ENCODE measurements around the gene UVRAG. TPM values are rescaled to one million over a fixed set of nuclear protein-coding genes. Genes with fewer than 3 reads are reported as not detected.

UVRAG gene
- polyA plus RNA-seq, 6 donors from 2014 or later: 39.6 to 94.0 (median 70.8) TPM

GRCh38 chr11:76175783-76176182, 360.8 kb downstream of the UVRAG start:
- Mint-ChIP-seq H3K36me3 (no peaks in the 10 kb centered on the region), H3K4me3 (no peak overlapping the region), H3K27me3 (peaks cover 0 to 8% (median 8%) of the 10 kb centered on the region in 3 donors), H3K27ac (peak overlapping the region in 1 of 6 donors; percentile 44), H3K4me1 (peaks cover 0 to 3% (median 2%) of the 10 kb centered on the region in 3 donors), H3K9me3 (peaks cover 0 to 4% (median 0%) of the 10 kb centered on the region in 7 donors)
- DNase-seq: no peak
- no peak for ATAC-seq (ENCODE audit: low read depth in 2 of 2)

- Mint-ChIP-seq H3K36me3 (no peaks in the 10 kb centered on the region), H3K4me3 (no peak overlapping the region), H3K27ac (no peak overlapping the region), H3K4me1 (peaks cover 0 to 3% (median 2%) of the 10 kb centered on the region in 3 donors), H3K9me3 (peaks cover 0 to 4% (median 0%) of the 10 kb centered on the region in 7 donors), H3K27me3 (peaks cover 0 to 8% (median 8%) of the 10 kb centered on the region in 3 donors)
- DNase-seq: no peak
- ATAC-seq (ENCODE audit: low read depth in 2 of 2): no peak
These were observed 361.5 kb downstream of the UVRAG start for GRCh38 chr11:76176463-76176862.

GRCh38 chr11:76177250-76177686, 362.3 kb downstream of the UVRAG start:
- no peak for DNase-seq
- H3K4me3 Mint-ChIP-seq: no peak overlapping the region

GRCh38 chr11:76179147-76179546, 364.1 kb downstream of the UVRAG start:
- Mint-ChIP-seq H3K9me3 (peaks cover 0 to 4% (median 0%) of the 10 kb centered on the region in 7 donors), H3K4me3 (no peak overlapping the region), H3K27me3 (peaks cover 0 to 7% (median 6%) of the 10 kb centered on the region in 3 donors), H3K27ac (no peak overlapping the region), H3K4me1 (peaks cover 2 to 3% (median 3%) of the 10 kb centered on the region in 3 donors), H3K36me3 (no peaks in the 10 kb centered on the region)
- ATAC-seq (ENCODE audit: low read depth in 2 of 2) (no peak), DNase-seq (no peak)

More at GRCh38 chr11:76177250-76177686, 362.3 kb downstream of the UVRAG start:
- Mint-ChIP-seq H3K36me3 (no peaks in the 10 kb centered on the region), H3K27ac (no peak overlapping the region), H3K9me3 (peaks cover 0 to 4% (median 0%) of the 10 kb centered on the region in 7 donors), H3K27me3 (peaks cover 0 to 8% (median 8%) of the 10 kb centered on the region in 3 donors), H3K4me1 (peaks cover 0 to 3% (median 2%) of the 10 kb centered on the region in 3 donors)
- no peak for ATAC-seq (ENCODE audit: low read depth in 2 of 2)

- Mint-ChIP-seq H3K36me3 (no peaks in the 10 kb centered on the region), H3K27ac (no peak overlapping the region), H3K9me3 (no peaks in the 10 kb centered on the region), H3K4me1 (peaks cover 0 to 4% (median 0%) of the 10 kb centered on the region in 3 donors), H3K4me3 (no peak overlapping the region), H3K27me3 (peaks cover 0 to 10% (median 0%) of the 10 kb centered on the region in 3 donors)
- ATAC-seq (ENCODE audit: low read depth in 2 of 2) (no peak), DNase-seq (no peak)
These were observed 366.4 kb downstream of the UVRAG start for GRCh38 chr11:76181371-76181770.

- Mint-ChIP-seq H3K9me3 (no peaks in the 10 kb centered on the region), H3K27ac (no peak overlapping the region), H3K4me1 (peaks cover 0 to 4% (median 0%) of the 10 kb centered on the region in 3 donors), H3K36me3 (no peaks in the 10 kb centered on the region), H3K27me3 (peaks cover 0 to 10% (median 0%) of the 10 kb centered on the region in 3 donors), H3K4me3 (no peak overlapping the region)
- ATAC-seq (ENCODE audit: low read depth in 2 of 2) (no peak), DNase-seq (no peak)
These were observed 369.6 kb downstream of the UVRAG start for GRCh38 chr11:76184551-76184993.

- Mint-ChIP-seq H3K4me1 (peaks cover 0 to 4% (median 0%) of the 10 kb centered on the region in 3 donors), H3K36me3 (no peaks in the 10 kb centered on the region), H3K27me3 (peaks cover 0 to 10% (median 0%) of the 10 kb centered on the region in 3 donors), H3K4me3 (peak overlapping the region in 1 of 8 donors; percentile 54), H3K27ac (peak overlapping the region in 1 of 6 donors; percentile 83), H3K9me3 (no peaks in the 10 kb centered on the region)
- DNase-seq (no peak), ATAC-seq (ENCODE audit: low read depth in 2 of 2) (no peak)
These were observed 370.5 kb downstream of the UVRAG start for GRCh38 chr11:76185511-76185910.

GRCh38 chr11:76185931-76186401, 371.0 kb downstream of the UVRAG start:
- H3K4me1 Mint-ChIP-seq: peaks cover 0 to 4% (median 0%) of the 10 kb centered on the region in 3 donors
- no peaks in the 10 kb centered on the region for H3K9me3 Mint-ChIP-seq
- H3K27ac Mint-ChIP-seq: peak overlapping the region in 1 of 6 donors; percentile 83
- H3K27me3 Mint-ChIP-seq: peaks cover 0 to 10% (median 0%) of the 10 kb centered on the region in 3 donors
- no peaks in the 10 kb centered on the region for H3K36me3 Mint-ChIP-seq
- DNase-seq (no peak), ATAC-seq (ENCODE audit: low read depth in 2 of 2) (no peak)
- peak overlapping the region in 1 of 8 donors; percentile 54 for H3K4me3 Mint-ChIP-seq

- DNase-seq: no peak
- Mint-ChIP-seq H3K9me3 (no peaks in the 10 kb centered on the region), H3K27me3 (peaks cover 0 to 10% (median 0%) of the 10 kb centered on the region in 3 donors), H3K36me3 (no peaks in the 10 kb centered on the region), H3K4me1 (peaks cover 0 to 4% (median 0%) of the 10 kb centered on the region in 3 donors), H3K27ac (no peak overlapping the region), H3K4me3 (no peak overlapping the region)
- no peak for ATAC-seq (ENCODE audit: low read depth in 2 of 2)
These were observed 371.8 kb downstream of the UVRAG start for GRCh38 chr11:76186776-76187279.

- no peaks in the 10 kb centered on the region for H3K36me3 Mint-ChIP-seq
- peaks cover 0 to 10% (median 0%) of the 10 kb centered on the region in 3 donors for H3K27me3 Mint-ChIP-seq
- no peak overlapping the region for H3K27ac Mint-ChIP-seq
- no peak for DNase-seq
- no peaks in the 10 kb centered on the region for H3K9me3 Mint-ChIP-seq
- H3K4me1 Mint-ChIP-seq: peaks cover 0 to 4% (median 0%) of the 10 kb centered on the region in 3 donors
- no peak overlapping the region for H3K4me3 Mint-ChIP-seq
- ATAC-seq (ENCODE audit: low read depth in 2 of 2): no peak
These were observed 373.9 kb downstream of the UVRAG start for GRCh38 chr11:76188873-76189272.

- H3K27ac Mint-ChIP-seq: peak overlapping the region in 1 of 6 donors; percentile 14
- DNase-seq (no peak), ATAC-seq (ENCODE audit: low read depth in 2 of 2) (no peak)
- no peak overlapping the region for H3K4me3 Mint-ChIP-seq
- H3K9me3 Mint-ChIP-seq: no peaks in the 10 kb centered on the region
- H3K36me3 Mint-ChIP-seq: no peaks in the 10 kb centered on the region
- H3K27me3 Mint-ChIP-seq: peaks cover 0 to 10% (median 0%) of the 10 kb centered on the region in 3 donors
- no peaks in the 10 kb centered on the region for H3K4me1 Mint-ChIP-seq
These were observed 374.7 kb downstream of the UVRAG start for GRCh38 chr11:76189682-76190081.

- DNase-seq (no peak), ATAC-seq (ENCODE audit: low read depth in 2 of 2) (no peak)
- no peak overlapping the region for H3K4me3 Mint-ChIP-seq
- H3K4me1 Mint-ChIP-seq: no peaks in the 10 kb centered on the region
- no peaks in the 10 kb centered on the region for H3K36me3 Mint-ChIP-seq
- H3K27me3 Mint-ChIP-seq: peaks cover 0 to 6% (median 0%) of the 10 kb centered on the region in 3 donors
- no peak overlapping the region for H3K27ac Mint-ChIP-seq
- H3K9me3 Mint-ChIP-seq: no peaks in the 10 kb centered on the region
These were observed 375.4 kb downstream of the UVRAG start for GRCh38 chr11:76190376-76190775.
